IPS-18a (cell line): ENCODE data around the gene MCOLN1.

Experiments used
- H3K27ac ChIP-seq: one replicate; pipeline ENCODE4 v1.5.1; 2013; ENCODE audit warnings: low read length
- H3K27me3 ChIP-seq: one replicate; pipeline ENCODE4 v1.6.1; 2013; ENCODE audit warnings: mild to moderate bottlenecking, low read length; ENCODE audit not compliant: control insufficient read depth, insufficient read depth
- H3K36me3 ChIP-seq: one replicate; pipeline ENCODE4 v1.6.1; 2013; ENCODE audit warnings: low read depth, low read length; ENCODE audit not compliant: control insufficient read depth
- H3K4me1 ChIP-seq: one replicate; pipeline ENCODE4 v1.6.1; 2013; ENCODE audit warnings: low read depth, low read length; ENCODE audit not compliant: control insufficient read depth
- H3K4me3 ChIP-seq: one replicate; pipeline ENCODE4 v1.5.1; 2013; ENCODE audit warnings: low read length
- H3K9ac ChIP-seq: one replicate; pipeline ENCODE4 v1.6.1; 2013; ENCODE audit warnings: mild to moderate bottlenecking, low read length, moderate library complexity
- H3K9me3 ChIP-seq: one replicate; pipeline ENCODE4 v1.6.1; 2013; ENCODE audit warnings: low read depth, low read length; ENCODE audit not compliant: control insufficient read depth

The MCOLN1 gene

DNA sequence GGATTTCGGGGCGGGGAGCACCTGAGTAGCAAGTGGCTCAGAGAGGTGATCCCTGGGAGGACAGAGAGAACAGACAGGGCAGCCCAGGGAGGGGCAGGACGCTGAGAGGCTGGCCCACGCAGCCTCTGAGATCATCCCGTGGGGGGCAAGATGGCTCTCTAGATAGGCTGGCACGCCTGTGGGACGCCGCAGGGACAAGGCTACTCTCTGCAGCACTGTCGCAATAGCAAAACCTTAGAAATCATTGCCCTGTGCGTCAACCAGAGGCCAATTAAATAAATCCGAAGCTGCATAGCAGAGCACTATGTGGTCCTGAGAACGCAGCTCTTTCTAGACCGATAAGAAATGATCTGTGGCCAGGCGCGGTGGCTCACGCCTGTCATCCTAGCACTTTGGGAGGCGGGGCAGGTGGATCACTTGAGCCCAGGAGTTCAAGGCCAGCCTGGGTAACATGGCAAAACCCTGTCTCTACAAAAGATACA lies 38.7 kb upstream of the MCOLN1 start:
- no peaks in the 10 kb centered on the region for H3K27me3 ChIP-seq
- H3K9ac ChIP-seq = peak overlapping the region; percentile 55
- H3K9me3 ChIP-seq = no peaks in the 10 kb centered on the region
- H3K4me1 ChIP-seq = peaks cover 8% of the 10 kb centered on the region
- no peak overlapping the region for H3K27ac ChIP-seq
- H3K36me3 ChIP-seq = no peaks in the 10 kb centered on the region
- H3K4me3 ChIP-seq = peak overlapping the region; percentile 46

- Histone ChIP-seq H3K4me1 (peaks cover 18% of the 10 kb centered on the region), H3K27me3 (no peaks in the 10 kb centered on the region)
Observed at GRCh38 chr19:7486923-7487322, 35.5 kb upstream of the MCOLN1 start.

DNA sequence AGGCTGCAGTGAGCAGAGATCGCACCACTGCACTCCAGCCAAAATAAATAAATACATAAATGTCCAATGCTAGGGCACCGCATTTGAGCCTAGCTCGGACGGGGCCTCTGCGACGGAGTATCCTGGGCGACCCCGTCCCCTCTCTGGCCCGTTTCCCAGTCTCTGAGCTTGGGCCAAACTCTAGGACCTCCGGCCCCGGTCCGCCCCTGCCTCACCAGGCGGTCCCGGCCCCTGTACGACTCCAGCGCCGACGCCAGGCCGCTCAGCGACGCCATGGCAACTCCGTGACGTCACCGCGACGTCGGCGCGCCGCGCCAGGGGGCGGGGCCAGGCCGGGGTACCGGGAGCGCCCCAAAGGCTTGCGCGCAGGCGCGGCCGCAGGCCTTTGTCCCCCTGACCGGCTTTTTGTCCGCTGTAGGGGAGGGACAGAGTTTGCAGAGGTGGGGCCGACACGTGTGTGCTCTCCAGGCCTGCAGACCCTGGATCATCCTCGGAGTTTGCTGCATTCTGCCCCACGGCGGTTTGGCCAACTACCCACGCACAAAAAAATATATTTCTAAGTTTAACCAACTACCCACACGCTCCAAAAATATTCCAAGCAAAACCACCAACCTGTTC lies 33.6 kb upstream of the MCOLN1 start, which contains the start of gene PEX11G:
Gene PEX11G (minus strand): TSS at position 300 of the 618 bp plus-strand sequence. CDS start 25 bp downstream, at position 275.
- H3K9ac ChIP-seq = peak within 1 kb of the TSS; percentile 71
- no peaks in the 10 kb centered on the region for H3K9me3 ChIP-seq
- peaks cover 10% of the 10 kb centered on the region for H3K4me1 ChIP-seq
- H3K4me3 ChIP-seq = peak within 1 kb of the TSS; percentile 64
- H3K27ac ChIP-seq = peak within 1 kb of the TSS; percentile 83
- H3K36me3 ChIP-seq = no peaks in the 10 kb centered on the region
- no peaks in the 10 kb centered on the region for H3K27me3 ChIP-seq

More at GRCh38 chr19:7486923-7487322, 35.5 kb upstream of the MCOLN1 start:
- Histone ChIP-seq H3K4me3 (no peak overlapping the region), H3K36me3 (no peaks in the 10 kb centered on the region), H3K9ac (no peak overlapping the region), H3K27ac (no peak overlapping the region), H3K9me3 (no peaks in the 10 kb centered on the region)

GRCh38 chr19:7489609-7490044 lies 32.8 kb upstream of the MCOLN1 start:
- Histone ChIP-seq H3K9me3 (no peaks in the 10 kb centered on the region), H3K36me3 (no peaks in the 10 kb centered on the region), H3K9ac (peak overlapping the region; percentile 71), H3K27ac (no peak overlapping the region), H3K27me3 (no peaks in the 10 kb centered on the region), H3K4me3 (no peak overlapping the region), H3K4me1 (peaks cover 10% of the 10 kb centered on the region)

GRCh38 chr19:7492142-7492541 lies 30.3 kb upstream of the MCOLN1 start:
- Histone ChIP-seq H3K27me3 (no peaks in the 10 kb centered on the region), H3K36me3 (no peaks in the 10 kb centered on the region), H3K9me3 (no peaks in the 10 kb centered on the region), H3K4me1 (peaks cover 10% of the 10 kb centered on the region), H3K4me3 (no peak overlapping the region), H3K27ac (no peak overlapping the region), H3K9ac (no peak overlapping the region)

GRCh38 chr19:7492558-7492957 lies 29.9 kb upstream of the MCOLN1 start:
- Histone ChIP-seq H3K4me3 (no peak overlapping the region), H3K4me1 (peaks cover 10% of the 10 kb centered on the region), H3K9ac (no peak overlapping the region), H3K36me3 (no peaks in the 10 kb centered on the region), H3K27ac (no peak overlapping the region), H3K9me3 (no peaks in the 10 kb centered on the region), H3K27me3 (no peaks in the 10 kb centered on the region)

- Histone ChIP-seq H3K27ac (no peak overlapping the region), H3K27me3 (peaks cover 3% of the 10 kb centered on the region), H3K36me3 (no peaks in the 10 kb centered on the region), H3K4me3 (no peak overlapping the region), H3K4me1 (peaks cover 4% of the 10 kb centered on the region), H3K9ac (no peak overlapping the region), H3K9me3 (no peaks in the 10 kb centered on the region)
Observed at GRCh38 chr19:7494416-7495098, 27.9 kb upstream of the MCOLN1 start.

- H3K36me3 ChIP-seq = no peaks in the 10 kb centered on the region
- no peak overlapping the region for H3K9ac ChIP-seq
- no peak overlapping the region for H3K27ac ChIP-seq
- no peaks in the 10 kb centered on the region for H3K9me3 ChIP-seq
- peaks cover 23% of the 10 kb centered on the region for H3K27me3 ChIP-seq
- no peak overlapping the region for H3K4me3 ChIP-seq
- H3K4me1 ChIP-seq = no peaks in the 10 kb centered on the region
Observed at GRCh38 chr19:7497292-7497691, 25.1 kb upstream of the MCOLN1 start.

DNA sequence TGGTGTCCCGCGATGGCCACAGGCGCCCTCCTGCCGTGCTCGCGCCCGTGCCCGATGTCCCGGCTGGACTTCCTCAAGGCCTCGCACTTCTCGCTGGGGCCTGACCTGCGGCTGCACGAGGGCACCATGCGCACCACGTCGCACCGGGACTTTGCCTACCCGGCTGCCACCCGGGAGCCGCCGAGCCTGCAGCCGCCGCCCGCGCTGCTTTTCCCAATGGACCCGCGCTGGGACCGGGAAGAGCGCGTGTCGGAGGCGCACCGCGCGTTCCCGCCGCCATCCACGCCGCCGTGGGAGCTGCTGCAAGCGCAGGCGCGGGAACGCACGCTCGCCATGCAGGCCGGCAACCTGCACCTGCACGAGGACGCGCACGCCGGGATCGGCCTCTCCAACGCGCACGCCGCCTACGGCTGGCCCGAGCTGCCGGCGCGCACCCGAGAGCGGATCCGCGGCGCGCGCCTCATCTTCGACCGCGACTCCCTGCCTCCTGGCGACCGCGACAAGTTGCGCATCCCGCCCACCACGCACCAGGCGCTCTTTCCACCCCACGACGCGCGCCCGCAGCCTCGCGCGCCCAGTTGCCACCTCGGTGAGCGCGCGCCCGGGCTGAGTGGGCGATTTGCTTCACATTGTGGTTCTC lies 21.5 kb upstream of the MCOLN1 start:
- no peaks in the 10 kb centered on the region for H3K4me1 ChIP-seq
- H3K4me3 ChIP-seq = peak overlapping the region; percentile 49
- peaks cover 31% of the 10 kb centered on the region for H3K27me3 ChIP-seq
- no peaks in the 10 kb centered on the region for H3K9me3 ChIP-seq
- H3K27ac ChIP-seq = no peak overlapping the region
- H3K36me3 ChIP-seq = no peaks in the 10 kb centered on the region
- H3K9ac ChIP-seq = no peak overlapping the region

DNA sequence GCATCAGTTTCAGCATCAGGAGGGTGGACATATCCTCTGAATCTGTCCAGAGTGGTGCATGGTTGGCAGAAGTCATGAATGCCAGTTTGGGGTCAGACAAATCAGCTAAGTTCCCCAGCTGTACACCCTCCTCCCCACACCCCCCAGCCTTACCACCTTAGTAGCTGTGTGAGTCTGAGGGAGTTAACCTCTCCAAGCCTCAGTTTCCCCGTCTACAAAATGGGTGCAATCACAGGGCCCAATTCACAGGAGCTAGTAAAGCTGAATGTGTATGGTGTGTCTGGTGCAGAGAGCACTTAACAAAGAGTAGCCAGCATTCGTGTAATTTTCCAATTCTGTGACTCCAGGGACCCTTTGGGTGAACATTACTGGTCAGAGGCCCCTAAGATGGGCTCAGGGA lies 19.9 kb upstream of the MCOLN1 start:
- no peaks in the 10 kb centered on the region for H3K4me1 ChIP-seq
- H3K27ac ChIP-seq = no peak overlapping the region
- H3K9ac ChIP-seq = no peak overlapping the region
- no peak overlapping the region for H3K4me3 ChIP-seq
- H3K36me3 ChIP-seq = no peaks in the 10 kb centered on the region
- H3K27me3 ChIP-seq = peaks cover 31% of the 10 kb centered on the region
- no peaks in the 10 kb centered on the region for H3K9me3 ChIP-seq

- H3K27me3 ChIP-seq = peaks cover 26% of the 10 kb centered on the region
Observed at GRCh38 chr19:7504684-7505083, 17.7 kb upstream of the MCOLN1 start.

More at GRCh38 chr19:7504684-7505083, 17.7 kb upstream of the MCOLN1 start:
- no peak overlapping the region for H3K4me3 ChIP-seq
- H3K9ac ChIP-seq = no peak overlapping the region
- H3K27ac ChIP-seq = no peak overlapping the region
- H3K4me1 ChIP-seq = peaks cover 3% of the 10 kb centered on the region
- H3K36me3 ChIP-seq = no peaks in the 10 kb centered on the region
- H3K9me3 ChIP-seq = no peaks in the 10 kb centered on the region
